Upper lobe of right lung (tissue), 1 donor: ENCODE measurements around the gene STARD6. TPM values are rescaled to one million over a fixed set of nuclear protein-coding genes. Genes with fewer than 3 reads are reported as not detected.

Experiments used
- ATAC-seq: fragments of 200-7000 bp; cut with Tn5 transposase; one replicate; pipeline ENCODE4 v1.9.1; 2020; ENCODE audit warnings: mild to moderate bottlenecking, moderate library complexity
- DNase-seq: peaks from one replicate; pipeline ENCODE4 v3.0.0-alpha.2; 2020
- H3K27ac ChIP-seq: fragments of 200-600 bp; one replicate; pipeline ENCODE4 v1.8.0; 2022
- H3K27me3 ChIP-seq: fragments of 200-600 bp; one replicate; pipeline ENCODE4 v1.8.0; 2022; ENCODE audit warnings: mild to moderate bottlenecking
- H3K36me3 ChIP-seq: fragments of 200-600 bp; one replicate; pipeline ENCODE4 v1.8.0; 2022
- H3K4me1 ChIP-seq: fragments of 200-600 bp; one replicate; pipeline ENCODE4 v1.8.0; 2022
- H3K4me3 ChIP-seq: fragments of 200-600 bp; one replicate; pipeline ENCODE4 v1.8.0; 2022; ENCODE audit warnings: mild to moderate bottlenecking
- H3K9me3 ChIP-seq: fragments of 200-600 bp; one replicate; pipeline ENCODE4 v1.8.0; 2022
- CTCF ChIP-seq: fragments of 200-600 bp; IDR thresholded peaks from one replicate; pipeline ENCODE4 v1.8.0; 2022; ENCODE audit warnings: antibody characterized with exemption
- intact Hi-C: fragments of 100-400 bp; cut with DNase I; formaldehyde crosslinking; loops from one replicate; pipeline ENCODE4 v1.11.0; 2022
- total RNA-seq: library from RNA; stranded (reverse); fragmentation: NEBNext Ultra II Directional; extraction: Animal tissue kit (Norgen Biotek cat#: 25700); gene quantifications from one replicate; pipeline ENCODE4 v1.2.1, GENCODE V29; 2021
- donor health status: DM: no; HTN: yes; CAD: no; lungs with severe emphysema.

The STARD6 gene
- total RNA-seq, 1 donor from 2014 or later, result not detected

- Histone ChIP-seq H3K27ac (no peak overlapping the region), H3K4me3 (no peak overlapping the region), H3K9me3 (no peaks in the 10 kb centered on the region), H3K27me3 (no peaks in the 10 kb centered on the region), H3K4me1 (no peaks in the 10 kb centered on the region), H3K36me3 (peaks cover 48% of the 10 kb centered on the region)
- DNase-seq (no peak), ATAC-seq (no peak)
- intact Hi-C loops, result loop anchor here (10.0 kb wide), 1 partner anchor 77 kb away; the partner anchor contains the start of genes C18orf54 and STARD6
- TF ChIP-seq CTCF, result no peak
Measured at GRCh38 chr18:54277899-54278298, 79.8 kb downstream of the STARD6 start.

Other genes with a start within 250 kb of the STARD6 start
- 78.4 TPM for gene MBD2, start 133.2 kb downstream of the STARD6 start, total RNA-seq
- gene POLI, start 88.3 kb downstream of the STARD6 start, total RNA-seq, result 32.0 TPM
- gene C18orf54, start within 50 bp of the STARD6 start, total RNA-seq, result 3.0 TPM
- gene DYNAP, start 233.4 kb upstream of the STARD6 start, total RNA-seq, result not detected